SK-N-SH treated with all-trans-retinoic acid at 6 μM for 48 hours (cell line): ENCODE results near the gene RERE.

Source experiments
- ATAC-seq: fragments of 200-7000 bp; cut with Tn5 transposase; 3 replicates; pipeline ENCODE4 v1.9.1; 2020; ENCODE audit warnings: mild to moderate bottlenecking, moderate library complexity
- ARNTL ChIP-seq: fragments of 450-650 bp; formaldehyde crosslinking; IDR thresholded peaks from 2 replicates; pipeline ENCODE4 v1.5.0; 2020; ENCODE audit warnings: low read depth, mild to moderate bottlenecking, moderate library complexity, borderline replicate concordance
- BACH2 ChIP-seq: fragments of 250-450 bp; sonication (Bioruptor Pico); IDR thresholded peaks from 2 replicates; pipeline ENCODE4 v1.9.0; 2021; ENCODE audit warnings: mild to moderate bottlenecking, borderline replicate concordance
- CREB5 ChIP-seq: fragments of 250-450 bp; sonication (Bioruptor Pico); IDR thresholded peaks from 2 replicates; pipeline ENCODE4 v1.5.1; 2020; ENCODE audit warnings: low read depth, mild to moderate bottlenecking, moderate library complexity
- CSDC2 ChIP-seq: fragments of 250-450 bp; sonication (Bioruptor Pico); IDR thresholded peaks from 2 replicates; pipeline ENCODE4 v1.5.0; 2020; ENCODE audit warnings: mild to moderate bottlenecking, moderate library complexity
- CSRNP3 ChIP-seq: fragments of 250-450 bp; sonication (Bioruptor Pico); IDR thresholded peaks from 2 replicates; pipeline ENCODE4 v1.5.1; 2021; ENCODE audit warnings: mild to moderate bottlenecking, moderate library complexity
- ESRRG ChIP-seq: fragments of 250-450 bp; sonication (Bioruptor Pico); IDR thresholded peaks from 2 replicates; pipeline ENCODE4 v1.6.1; 2021; ENCODE audit warnings: mild to moderate bottlenecking
- GLIS3 ChIP-seq: fragments of 250-450 bp; sonication (Bioruptor Pico); IDR thresholded peaks from 2 replicates; pipeline ENCODE4 v1.5.0; 2020; ENCODE audit warnings: mild to moderate bottlenecking, moderate library complexity
- ISL1 ChIP-seq: fragments of 250-450 bp; sonication (Bioruptor Pico); IDR thresholded peaks from 2 replicates; pipeline ENCODE4 v2.1.2; 2022; ENCODE audit warnings: mild to moderate bottlenecking, moderate library complexity
- OSR1 ChIP-seq: fragments of 250-450 bp; sonication (Bioruptor Pico); IDR thresholded peaks from 2 replicates; pipeline ENCODE4 v1.8.0; 2022; ENCODE audit warnings: moderate library complexity, mild to moderate bottlenecking, inconsistent platforms
- PATZ1 ChIP-seq: fragments of 250-450 bp; sonication (Bioruptor Pico); IDR thresholded peaks from 2 replicates; pipeline ENCODE4 v1.8.0; 2020; ENCODE audit warnings: mild to moderate bottlenecking, moderate library complexity, borderline replicate concordance
- POU6F1 ChIP-seq: fragments of 250-450 bp; sonication (Bioruptor Pico); IDR thresholded peaks from 2 replicates; pipeline ENCODE4 v1.8.0; 2021; ENCODE audit warnings: low read depth, mild to moderate bottlenecking, moderate library complexity, borderline replicate concordance
- PPARA ChIP-seq: fragments of 250-450 bp; sonication (Bioruptor Pico); IDR thresholded peaks from 2 replicates; pipeline ENCODE4 v1.5.0; 2020; ENCODE audit warnings: mild to moderate bottlenecking, borderline replicate concordance
- SNAI2 ChIP-seq: fragments of 250-450 bp; sonication (Bioruptor Pico); IDR thresholded peaks from 2 replicates; pipeline ENCODE4 v1.5.0; 2020; ENCODE audit warnings: mild to moderate bottlenecking, moderate library complexity
- TCF4 ChIP-seq: fragments of 250-450 bp; sonication (Bioruptor Pico); IDR thresholded peaks from 2 replicates; pipeline ENCODE4 v1.8.0; 2021; ENCODE audit warnings: mild to moderate bottlenecking, moderate library complexity, borderline replicate concordance
- TOX ChIP-seq: fragments of 250-450 bp; sonication (Bioruptor Pico); IDR thresholded peaks from 2 replicates; pipeline ENCODE4 v1.8.0; 2021; ENCODE audit warnings: mild to moderate bottlenecking, moderate library complexity, borderline replicate concordance
- TSHZ2 ChIP-seq: fragments of 250-450 bp; sonication (Bioruptor Pico); IDR thresholded peaks from 2 replicates; pipeline ENCODE4 v1.5.0; 2020; ENCODE audit warnings: mild to moderate bottlenecking, moderate library complexity
- ZC3H10 ChIP-seq: fragments of 250-450 bp; sonication (Bioruptor Pico); IDR thresholded peaks from 2 replicates; pipeline ENCODE4 v1.5.1; 2021; ENCODE audit warnings: mild to moderate bottlenecking, moderate library complexity
- ZFP3 ChIP-seq: fragments of 250-450 bp; sonication (Bioruptor Pico); IDR thresholded peaks from 2 replicates; pipeline ENCODE4 v1.5.0; 2020; ENCODE audit warnings: mild to moderate bottlenecking, moderate library complexity
- ZFP30 ChIP-seq: fragments of 450-650 bp; formaldehyde crosslinking; IDR thresholded peaks from 2 replicates; pipeline ENCODE4 v1.5.0; 2022; ENCODE audit warnings: mild to moderate bottlenecking, moderate library complexity
- ZNF565 ChIP-seq: fragments of 450-650 bp; formaldehyde crosslinking; conservative IDR thresholded peaks from 2 replicates; pipeline ENCODE4 v1.5.0; 2020; ENCODE audit warnings: low read depth, mild to moderate bottlenecking, moderate library complexity
- ZNF70 ChIP-seq: fragments of 450-650 bp; formaldehyde crosslinking; IDR thresholded peaks from 2 replicates; pipeline ENCODE4 v1.5.0; 2020; ENCODE audit warnings: mild to moderate bottlenecking, moderate library complexity
- ZNF8 ChIP-seq: fragments of 450-650 bp; formaldehyde crosslinking; IDR thresholded peaks from 2 replicates; pipeline ENCODE4 v1.5.0; 2020; ENCODE audit warnings: mild to moderate bottlenecking, moderate library complexity

Gene RERE

GRCh38 chr1:8752921-8753713 is 64.3 kb downstream of the RERE start:
- TF ChIP-seq ZC3H10 (CRISPR knock-in tag): no peak
- no peak for TF ChIP-seq ZFP3 (CRISPR knock-in tag)
- TF ChIP-seq ARNTL (CRISPR knock-in tag): no peak
- TF ChIP-seq PATZ1 (CRISPR knock-in tag): no peak
- no peak for TF ChIP-seq ESRRG
- TF ChIP-seq TCF4 (CRISPR knock-in tag): no peak
- TF ChIP-seq TOX (CRISPR knock-in tag): no peak
- TF ChIP-seq PPARA (CRISPR knock-in tag): no peak
- TF ChIP-seq POU6F1 (CRISPR knock-in tag): no peak
- TF ChIP-seq ZNF8 (CRISPR knock-in tag): no peak
- no peak for TF ChIP-seq CREB5 (CRISPR knock-in tag)
- no peak for TF ChIP-seq ZNF565 (CRISPR knock-in tag)
- TF ChIP-seq ISL1 (CRISPR knock-in tag): no peak
- TF ChIP-seq ZFP30 (CRISPR knock-in tag): no peak
- TF ChIP-seq CSDC2: no peak
- ATAC-seq: no peak

GRCh38 chr1:8752411-8752810 is 65.0 kb downstream of the RERE start:
- TF ChIP-seq ISL1 (CRISPR knock-in tag) (no peak), ZNF8 (CRISPR knock-in tag) (no peak), POU6F1 (CRISPR knock-in tag) (no peak), TCF4 (CRISPR knock-in tag) (no peak), SNAI2 (no peak), GLIS3 (CRISPR knock-in tag) (no peak), TOX (CRISPR knock-in tag) (no peak), ZNF565 (CRISPR knock-in tag) (no peak), ZFP30 (CRISPR knock-in tag) (no peak), ZFP3 (CRISPR knock-in tag) (no peak), CREB5 (CRISPR knock-in tag) (no peak), ZC3H10 (CRISPR knock-in tag) (no peak), PATZ1 (CRISPR knock-in tag) (no peak), TSHZ2 (CRISPR knock-in tag) (no peak), CSRNP3 (CRISPR knock-in tag) (no peak), OSR1 (CRISPR knock-in tag) (no peak), ZNF70 (CRISPR knock-in tag) (no peak), BACH2 (CRISPR knock-in tag) (no peak), ESRRG (no peak), CSDC2 (no peak)
- ATAC-seq: no peak
